ENCODE results near the gene ELSPBP1.

DNA sequence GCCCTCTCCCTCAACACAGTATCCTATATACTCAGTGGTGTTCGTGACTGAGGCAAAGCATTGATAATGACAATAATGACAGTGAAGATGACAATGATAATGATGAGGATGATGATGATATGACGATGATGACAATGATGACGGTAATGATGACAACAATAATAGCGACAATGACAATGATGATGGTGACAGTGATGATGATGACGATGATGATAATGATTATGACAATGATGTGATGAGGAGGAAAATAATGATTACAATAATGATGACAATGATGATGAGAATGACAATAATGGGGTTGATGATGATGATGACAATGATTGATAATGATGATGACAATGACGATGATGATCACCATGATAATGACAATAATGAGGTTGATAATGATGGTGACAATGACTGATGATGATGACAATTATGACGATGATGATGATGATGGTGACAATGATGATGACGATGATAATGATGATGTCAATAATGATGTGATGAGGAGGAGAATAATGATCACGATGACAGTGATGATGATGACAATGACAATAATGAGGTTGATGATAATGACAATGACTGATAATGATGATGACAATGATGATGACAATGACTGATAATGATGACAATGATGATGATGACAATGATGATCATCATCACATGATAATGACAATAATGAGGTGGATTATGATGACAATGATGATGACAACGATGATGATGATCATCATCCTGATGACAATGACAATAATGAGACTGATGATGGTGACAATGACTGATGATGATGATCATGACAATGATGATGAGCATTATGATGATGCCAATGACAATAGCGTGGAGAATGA lies 16.7 kb downstream of the ELSPBP1 start:
- TF ChIP-seq ZNF274 (IDR thresholded peaks at IDR 0.05; ENCODE audit: low read depth, low read length): no peak
- no peak for TF ChIP-seq YY1 (IDR thresholded peaks at IDR 0.05; ENCODE audit: insufficient read depth, insufficient read length)
- no peak for TF ChIP-seq SUZ12 (IDR thresholded peaks at IDR 0.05; ENCODE audit: extremely low read depth, insufficient read depth, insufficient read length)

All from NT2/D1 (cell line).